Measurements from ENCODE around the gene MAP1B.

- TF ChIP-seq EZH2 (IDR thresholded peaks at IDR 0.05) (no peak), CTCF (IDR thresholded peaks at IDR 0.05) (no peak), EZH2phosphoT487 (IDR thresholded peaks at IDR 0.05) (no peak)
Measured at GRCh38 chr5:72222521-72222920, 115.2 kb downstream of the MAP1B start.
